T-helper 2 cell treated with Interferon-gamma antibody and Interleukin-4, amounts not matched to agents 100 ng/mL and 5 ng/mL, for 36 hours (primary cell): Measurements from ENCODE around the gene SMIM9. TPM values are rescaled to one million over a fixed set of nuclear protein-coding genes. Genes with fewer than 3 reads are reported as not detected.
"Not testable (repeated sequence)": the region's sequence is repeated elsewhere in the genome, so short reads cannot be mapped to it uniquely, and the experiment has no call there.

ENCODE experiments used
- intact Hi-C: fragments of 100-400 bp; cut with micrococcal nuclease; formaldehyde crosslinking; loops from one replicate; pipeline ENCODE4 v1.15.1; 2023
- total RNA-seq: library from RNA; stranded (reverse); gene quantifications from 2 replicates; pipeline ENCODE4 v1.2.3, GENCODE V29; 2022

SMIM9 gene
- total RNA-seq, result not detected in 2 replicates

GRCh38 chrX:154834562-154834961 is at the start of gene SMIM9:
Gene SMIM9, minus strand, starts transcription at chrX:154834662. Its CDS starts 3,806 bp downstream, at chrX:154830856.
- intact Hi-C loops, result no loop called here

GRCh38 chrX:154884069-154884468 is 49.6 kb upstream of the SMIM9 start:
- intact Hi-C loops, result not testable (repeated sequence)

GRCh38 chrX:154873329-154873728 is 38.9 kb upstream of the SMIM9 start:
- intact Hi-C loops, result no loop called here

- intact Hi-C loops, result not testable (repeated sequence)
Measured at GRCh38 chrX:154868522-154868921, 34.1 kb upstream of the SMIM9 start.

GRCh38 chrX:154855256-154855655 is 20.8 kb upstream of the SMIM9 start:
- intact Hi-C loops, result no loop called here

- intact Hi-C loops, result no loop called here
Measured at GRCh38 chrX:154850957-154851611, 16.6 kb upstream of the SMIM9 start.

GRCh38 chrX:154840856-154841255 is 6.4 kb upstream of the SMIM9 start:
- intact Hi-C loops, result loop anchor here (1.0 kb wide), 1 partner anchor 91 kb away; no protein-coding TSS in a partner anchor

- intact Hi-C loops, result no loop called here
Measured at GRCh38 chrX:154836163-154836562, 1.7 kb upstream of the SMIM9 start.

- intact Hi-C loops, result no loop called here
Measured at GRCh38 chrX:154833746-154834274, 652 bp downstream of the SMIM9 start.

GRCh38 chrX:154829926-154830442 is 4.5 kb downstream of the SMIM9 start:
- intact Hi-C loops, result no loop called here

- intact Hi-C loops, result no loop called here
Measured at GRCh38 chrX:154829134-154829533, 5.3 kb downstream of the SMIM9 start.

GRCh38 chrX:154828016-154828408 is 6.5 kb downstream of the SMIM9 start:
- intact Hi-C loops, result no loop called here

- intact Hi-C loops, result no loop called here
Measured at GRCh38 chrX:154827194-154828015, 7.1 kb downstream of the SMIM9 start.

- intact Hi-C loops, result not testable (repeated sequence)
Measured at GRCh38 chrX:154825586-154825985, 8.9 kb downstream of the SMIM9 start.

- intact Hi-C loops, result no loop called here
Measured at GRCh38 chrX:154824638-154825037, 9.8 kb downstream of the SMIM9 start.

GRCh38 chrX:154822029-154822428 is 12.4 kb downstream of the SMIM9 start:
- intact Hi-C loops, result no loop called here

- intact Hi-C loops, result no loop called here
Measured at GRCh38 chrX:154821523-154821922, 12.9 kb downstream of the SMIM9 start.

- intact Hi-C loops, result no loop called here
Measured at GRCh38 chrX:154819771-154820341, 14.6 kb downstream of the SMIM9 start.

GRCh38 chrX:154818916-154819770 is 15.3 kb downstream of the SMIM9 start:
- intact Hi-C loops, result no loop called here

GRCh38 chrX:154817048-154817618 is 17.3 kb downstream of the SMIM9 start:
- intact Hi-C loops, result not testable (repeated sequence)
